ENCODE results near the gene MANSC4. TPM values are rescaled to one million over a fixed set of nuclear protein-coding genes. Genes with fewer than 3 reads are reported as not detected.

Gene MANSC4
- total RNA-seq, 1 experiment from 2014 or later = not detected

DNA sequence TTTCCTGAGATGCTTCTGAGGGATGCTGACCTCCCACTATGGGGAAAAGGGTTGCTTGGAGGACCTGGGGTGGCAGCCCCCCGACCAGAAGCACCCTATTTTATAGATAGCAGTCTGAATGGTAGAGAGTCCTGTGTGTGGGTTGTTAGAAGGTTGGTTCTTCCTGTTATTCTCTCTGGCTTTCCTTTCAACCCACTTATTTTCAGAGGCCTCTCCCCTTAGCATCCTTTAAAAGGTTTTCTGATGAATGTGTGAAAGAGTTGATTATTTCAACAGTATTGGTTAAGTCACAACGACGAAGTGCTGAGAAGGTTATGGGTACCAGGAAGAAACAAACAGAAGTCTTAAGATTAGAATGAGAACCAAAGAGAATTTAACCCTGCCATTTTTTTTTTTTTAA, 20.8 kb upstream of the MANSC4 start:
- no peak for DNase-seq (ENCODE audit: low spot score)

DNA sequence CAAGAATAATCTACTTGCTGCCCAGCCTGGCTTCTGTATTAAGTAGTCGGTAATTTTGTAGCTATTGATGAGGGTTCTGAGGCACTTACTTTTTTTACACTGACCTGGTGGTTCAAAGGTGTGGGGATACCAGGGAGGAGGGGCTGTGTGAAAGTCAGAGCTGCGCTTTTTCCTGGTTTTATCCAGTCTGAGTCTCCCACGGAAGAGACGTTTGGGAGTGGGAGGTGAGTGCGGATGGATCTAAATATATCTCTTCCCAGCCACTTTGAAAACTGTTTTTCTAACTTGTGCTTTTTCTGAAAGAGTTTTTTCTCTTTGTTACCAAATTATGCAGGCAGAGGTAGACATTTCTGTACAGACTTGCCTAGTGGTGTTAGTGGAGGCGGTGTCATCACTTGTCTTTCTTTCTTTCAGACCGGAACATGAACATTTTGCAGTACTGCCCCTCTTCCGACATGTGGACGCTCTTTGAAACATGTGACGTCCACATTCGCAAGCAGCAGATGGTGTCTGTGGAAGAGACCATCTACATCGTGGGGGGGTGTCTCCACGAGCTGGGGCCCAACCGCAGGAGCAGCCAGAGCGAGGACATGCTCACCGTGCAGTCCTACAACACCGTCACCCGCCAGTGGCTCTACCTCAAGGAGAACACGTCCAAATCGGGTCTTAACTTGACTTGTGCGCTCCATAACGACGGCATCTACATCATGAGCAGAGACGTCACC, 17.4 kb upstream of the MANSC4 start:
- no peak for DNase-seq (ENCODE audit: low spot score)

DNA sequence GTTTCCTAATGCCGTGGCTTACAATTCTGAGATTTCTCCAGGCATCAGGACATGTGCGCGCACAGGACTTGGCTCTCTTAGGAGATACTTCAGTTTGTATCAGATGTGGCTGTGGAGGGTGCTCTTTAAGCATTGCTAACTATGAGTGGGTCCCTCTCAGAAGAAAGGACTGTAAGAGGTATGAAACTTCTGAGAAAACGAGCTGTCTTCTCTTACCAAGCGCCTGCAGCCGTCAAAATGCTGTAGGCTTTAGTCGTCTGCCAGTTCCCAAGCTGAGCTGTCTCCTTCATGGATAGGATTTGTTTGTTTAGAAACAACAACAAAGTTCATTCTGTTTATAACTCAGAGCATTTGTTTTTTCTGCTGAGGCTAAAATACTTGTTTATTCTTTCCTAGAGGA, 16.1 kb upstream of the MANSC4 start:
- DNase-seq (ENCODE audit: low spot score) = no peak

DNA sequence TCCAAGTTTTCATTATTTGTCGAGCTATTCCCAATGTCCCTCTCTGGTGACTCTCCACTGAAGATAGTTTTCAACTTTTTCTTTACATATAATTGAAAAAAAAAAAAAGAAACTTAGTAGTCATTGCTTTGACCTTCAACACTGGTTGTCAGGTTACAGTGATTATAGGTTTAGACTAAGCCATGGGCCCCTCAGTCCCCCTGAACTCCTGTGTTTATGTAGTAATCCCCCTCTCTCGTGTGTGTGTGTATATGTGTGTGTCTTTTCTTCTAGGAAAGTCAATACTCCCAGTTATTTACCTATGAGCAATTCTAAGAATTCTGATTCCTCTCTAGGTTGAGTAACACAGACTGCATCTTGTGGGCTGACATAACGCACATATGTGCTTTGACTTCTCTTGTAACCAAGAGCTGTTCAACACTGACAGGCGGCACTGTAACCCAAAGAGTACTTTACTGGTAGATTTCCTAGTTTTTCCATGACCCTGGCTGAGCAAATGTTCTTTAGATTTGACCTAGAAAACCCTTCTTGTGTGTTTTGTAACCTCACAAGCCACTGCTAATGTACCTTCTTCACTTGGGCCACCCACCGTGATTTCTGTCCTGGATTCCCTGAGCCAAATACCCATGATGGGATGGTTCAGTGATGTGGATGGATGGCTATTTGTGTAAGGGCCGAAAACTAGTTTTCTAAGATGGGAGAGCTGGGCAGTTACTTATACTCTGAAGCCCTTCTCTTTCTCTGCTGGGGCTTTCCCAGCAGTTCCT, 15.0 kb upstream of the MANSC4 start:
- no peak for DNase-seq (ENCODE audit: low spot score)

DNA sequence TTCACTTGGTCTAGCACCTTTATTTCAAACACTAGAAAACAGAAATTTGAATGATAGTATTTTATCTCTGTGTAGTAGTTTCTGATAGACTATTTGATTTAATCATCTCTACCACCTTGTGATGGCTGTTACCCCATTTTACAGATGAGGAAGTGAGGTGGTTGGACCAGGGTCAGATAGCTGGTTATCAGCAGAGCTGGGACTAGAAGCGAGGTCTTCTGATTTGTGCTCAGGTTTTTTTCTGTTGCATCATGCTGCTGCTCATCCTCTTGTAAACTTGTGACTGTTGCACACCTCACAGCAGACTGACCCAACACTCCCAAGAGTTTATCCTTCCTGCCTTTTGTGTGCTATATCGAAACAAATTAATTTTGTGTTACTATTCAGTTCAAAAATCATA, 10.1 kb upstream of the MANSC4 start:
- no peak for DNase-seq (ENCODE audit: low spot score)

DNA sequence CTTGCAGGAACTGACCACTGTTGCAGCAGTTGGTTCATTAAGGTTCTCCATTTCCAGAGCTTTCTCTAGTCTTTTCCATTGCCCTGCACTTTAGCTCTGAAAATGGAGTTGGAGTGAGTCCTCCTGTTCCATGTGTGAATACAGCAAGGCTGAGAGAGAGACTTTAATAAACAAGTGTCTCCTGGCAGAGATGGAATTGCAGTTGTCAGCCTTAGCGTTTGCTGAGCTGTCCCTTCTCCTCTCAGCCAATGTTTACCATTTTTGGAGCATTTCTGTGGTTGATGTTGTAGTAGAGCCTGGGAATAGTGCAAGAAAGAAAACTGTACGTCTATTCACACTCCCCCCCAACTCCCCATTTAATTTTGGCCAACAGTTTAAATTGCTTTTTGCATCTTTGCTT, 7.5 kb upstream of the MANSC4 start:
- no peak for DNase-seq (ENCODE audit: low spot score)

DNA sequence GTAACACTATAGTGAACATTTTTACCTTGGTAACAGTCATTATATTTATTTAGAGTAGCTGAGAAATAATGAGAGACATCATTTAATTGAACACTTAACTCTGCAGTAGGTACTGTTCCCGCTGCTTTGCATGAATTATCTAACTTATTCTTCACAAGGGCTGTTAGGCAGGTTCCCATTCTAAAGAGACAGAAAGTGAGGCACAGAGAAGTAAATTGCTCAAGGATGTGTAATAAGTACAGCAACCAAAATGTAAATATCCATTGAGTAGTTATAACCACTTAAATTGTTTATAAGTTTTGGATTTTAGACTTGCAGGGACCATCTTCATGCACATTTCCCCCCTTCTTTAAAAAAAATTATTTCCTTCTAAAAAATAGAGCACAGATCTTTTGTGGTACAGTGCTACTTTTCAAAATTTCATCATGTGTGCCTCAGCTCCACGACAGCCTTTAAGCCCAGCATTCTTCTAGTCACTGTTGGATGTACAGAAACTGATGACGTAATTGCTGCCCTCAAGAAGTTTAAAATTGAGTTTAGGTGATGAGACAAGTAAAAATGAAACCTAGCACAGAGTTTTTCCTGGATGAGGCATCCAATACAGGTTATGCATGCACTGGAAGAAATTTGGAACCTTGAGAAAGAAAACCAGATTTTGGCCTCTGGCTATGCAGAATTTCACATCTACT, 6.0 kb upstream of the MANSC4 start:
- DNase-seq (ENCODE audit: low spot score) = no peak

DNA sequence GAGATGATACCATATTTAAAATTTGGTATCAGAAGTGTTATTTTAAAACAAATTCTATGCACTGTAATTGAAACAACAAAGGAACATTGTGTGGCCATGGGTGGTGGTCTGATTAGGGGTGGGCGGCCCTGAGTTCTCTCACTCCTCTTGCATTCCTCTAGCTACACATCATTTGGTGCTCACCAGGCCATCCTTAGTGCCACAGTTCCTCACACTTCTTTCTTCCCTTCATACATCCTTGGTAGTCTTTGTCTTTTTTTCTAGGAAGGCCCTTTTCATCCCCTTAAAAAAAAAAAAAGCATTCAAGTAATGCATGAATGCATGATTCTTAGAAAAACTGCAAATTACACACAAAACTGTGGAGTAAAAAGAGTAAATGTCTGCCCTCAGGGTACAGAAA, 2.4 kb upstream of the MANSC4 start:
- DNase-seq (ENCODE audit: low spot score) = no peak

DNA sequence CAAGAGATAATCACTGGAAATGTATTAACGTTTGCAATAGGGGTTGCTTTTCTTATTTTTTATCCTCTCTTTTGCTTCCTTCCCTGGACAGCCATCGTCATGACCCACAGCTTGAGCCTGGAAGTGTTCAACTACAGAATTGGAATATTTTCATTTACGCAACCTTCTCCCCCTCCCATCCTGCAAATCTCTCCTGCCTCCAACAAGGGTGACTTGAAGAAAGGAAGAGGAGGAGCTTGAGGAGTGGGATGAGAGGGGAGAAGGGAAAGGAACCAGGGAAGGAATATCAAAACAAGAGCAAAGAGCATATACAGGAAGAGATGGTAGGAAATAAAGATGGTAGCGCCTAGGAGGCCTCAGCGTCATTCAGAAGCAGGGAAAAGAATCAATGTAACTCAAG, 1.6 kb upstream of the MANSC4 start:
- DNase-seq (ENCODE audit: low spot score) = no peak

DNA sequence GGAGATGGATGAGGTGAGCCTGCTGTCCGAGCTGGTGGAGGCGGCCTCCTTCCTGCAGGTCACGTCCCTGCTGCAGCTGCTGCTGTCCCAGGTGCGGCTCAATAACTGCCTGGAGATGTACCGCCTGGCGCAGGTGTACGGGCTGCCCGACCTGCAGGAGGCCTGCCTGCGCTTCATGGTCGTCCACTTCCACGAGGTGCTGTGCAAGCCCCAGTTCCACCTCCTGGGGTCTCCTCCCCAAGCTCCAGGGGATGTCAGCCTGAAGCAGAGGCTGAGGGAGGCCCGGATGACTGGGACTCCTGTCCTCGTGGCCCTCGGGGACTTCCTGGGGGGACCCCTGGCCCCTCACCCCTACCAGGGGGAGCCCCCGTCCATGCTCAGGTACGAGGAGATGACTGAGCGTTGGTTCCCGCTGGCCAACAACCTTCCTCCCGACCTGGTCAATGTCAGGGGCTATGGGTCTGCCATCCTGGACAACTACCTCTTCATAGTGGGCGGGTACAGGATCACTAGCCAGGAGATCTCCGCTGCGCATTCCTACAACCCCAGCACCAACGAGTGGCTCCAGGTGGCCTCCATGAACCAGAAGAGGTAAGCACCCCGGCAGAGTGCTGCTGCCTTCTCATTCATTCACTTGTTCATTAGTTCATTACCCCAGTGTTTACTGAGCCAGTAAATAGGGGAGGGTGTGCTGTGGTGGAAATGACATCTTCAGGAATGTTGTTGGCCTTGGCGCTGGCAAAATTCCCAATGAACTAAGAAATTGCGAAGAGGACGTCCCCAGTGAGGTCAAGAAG, 774 bp upstream of the MANSC4 start:
- peak; percentile 70 for DNase-seq (ENCODE audit: low spot score)

DNA sequence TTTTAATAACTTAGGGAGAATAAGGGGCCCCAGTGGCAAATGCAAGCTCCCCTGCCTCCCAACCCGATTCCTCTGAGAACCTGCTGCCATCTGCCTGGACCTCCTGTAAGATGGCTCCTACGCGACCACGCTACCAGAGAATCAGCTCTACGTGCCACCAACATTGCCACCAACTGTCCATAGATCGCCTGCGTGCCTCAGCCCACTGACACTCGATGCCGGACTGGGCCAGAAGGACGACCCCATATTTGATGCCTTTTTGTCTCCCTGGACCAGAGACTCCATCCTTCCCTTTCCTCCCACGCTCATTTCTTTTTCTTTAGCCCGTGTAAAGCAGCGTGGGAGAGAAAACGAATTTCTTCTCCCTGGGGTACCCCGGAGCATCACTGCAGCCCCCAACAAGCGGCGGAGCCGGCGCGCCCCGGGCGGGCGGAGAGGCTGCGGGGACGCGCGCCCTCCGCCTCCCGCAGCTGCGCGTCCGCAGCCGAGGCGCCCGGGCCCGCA, 568 bp downstream of the MANSC4 start:
- peak; percentile 34 for DNase-seq (ENCODE audit: low spot score)

DNA sequence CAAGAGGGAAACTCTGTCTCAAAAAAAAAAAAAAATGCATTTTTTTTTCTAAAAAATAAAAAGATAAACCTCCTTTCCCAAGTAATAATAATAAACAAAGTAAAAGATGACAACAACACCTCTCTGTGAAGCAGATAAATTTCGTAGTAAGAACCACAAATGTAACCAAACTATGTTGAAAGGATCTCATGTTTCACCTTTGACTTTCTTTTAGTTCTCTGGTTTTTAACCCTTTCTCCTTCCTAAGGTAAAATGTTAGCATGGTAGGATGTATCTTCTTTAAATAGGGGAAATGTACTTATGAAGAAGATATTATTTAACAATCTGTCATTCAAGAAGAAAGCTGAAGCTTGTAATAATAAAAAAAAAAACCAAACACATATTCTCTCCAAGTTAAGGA, 1.8 kb downstream of the MANSC4 start:
- no peak for DNase-seq (ENCODE audit: low spot score)

DNA sequence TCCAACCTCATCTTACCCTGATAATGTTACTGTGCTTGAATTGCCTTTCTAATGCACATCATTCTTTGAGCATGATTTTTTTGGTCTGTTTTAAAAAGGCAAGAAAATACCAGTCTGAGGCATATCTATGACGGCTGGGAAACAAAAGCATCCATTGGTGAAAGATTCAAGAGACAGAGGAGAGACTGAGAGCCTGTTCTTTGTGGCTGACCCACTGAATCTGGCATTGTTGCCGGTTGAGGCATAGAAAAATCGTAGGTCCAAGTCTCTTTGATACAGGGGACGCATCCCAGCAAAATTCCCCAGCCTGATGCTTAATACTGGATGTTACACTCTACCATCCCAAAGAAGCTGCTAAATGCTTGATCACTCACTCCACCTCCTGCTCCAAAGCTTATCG, 2.9 kb downstream of the MANSC4 start:
- no peak for DNase-seq (ENCODE audit: low spot score)

DNA sequence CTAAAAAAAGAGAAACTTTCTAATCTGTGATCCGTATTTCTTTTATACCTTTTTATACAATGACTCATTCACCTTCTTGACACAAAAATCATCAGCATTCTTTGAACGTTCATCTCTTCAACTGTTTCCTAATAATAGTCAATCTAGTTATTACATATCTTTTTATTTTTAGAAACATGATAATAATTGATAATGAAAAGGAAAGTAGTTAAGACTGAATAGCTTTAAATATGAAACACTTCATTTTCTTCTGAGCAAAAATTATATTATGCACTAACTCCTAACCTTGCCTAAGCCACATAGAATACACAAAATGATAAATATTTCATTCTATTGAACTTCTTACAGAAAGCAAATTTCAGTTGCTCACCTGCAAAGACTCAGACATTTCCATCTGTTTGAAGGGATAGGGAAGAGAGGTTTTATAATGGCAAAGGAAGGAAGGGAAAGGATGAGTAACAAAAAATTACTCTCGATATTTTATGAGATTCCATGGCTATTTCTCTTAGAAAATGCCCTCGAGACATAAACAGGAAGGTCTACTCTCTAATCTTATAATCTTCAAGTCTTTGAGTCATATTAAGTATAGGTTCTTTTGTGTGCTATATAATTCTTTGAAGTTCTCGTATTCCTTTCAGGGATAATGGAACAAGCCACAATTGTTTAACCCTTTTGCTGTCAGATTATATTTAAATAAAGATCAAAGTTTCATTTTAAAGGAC, 7.5 kb downstream of the MANSC4 start:
- no peak for DNase-seq (ENCODE audit: low spot score)

DNA sequence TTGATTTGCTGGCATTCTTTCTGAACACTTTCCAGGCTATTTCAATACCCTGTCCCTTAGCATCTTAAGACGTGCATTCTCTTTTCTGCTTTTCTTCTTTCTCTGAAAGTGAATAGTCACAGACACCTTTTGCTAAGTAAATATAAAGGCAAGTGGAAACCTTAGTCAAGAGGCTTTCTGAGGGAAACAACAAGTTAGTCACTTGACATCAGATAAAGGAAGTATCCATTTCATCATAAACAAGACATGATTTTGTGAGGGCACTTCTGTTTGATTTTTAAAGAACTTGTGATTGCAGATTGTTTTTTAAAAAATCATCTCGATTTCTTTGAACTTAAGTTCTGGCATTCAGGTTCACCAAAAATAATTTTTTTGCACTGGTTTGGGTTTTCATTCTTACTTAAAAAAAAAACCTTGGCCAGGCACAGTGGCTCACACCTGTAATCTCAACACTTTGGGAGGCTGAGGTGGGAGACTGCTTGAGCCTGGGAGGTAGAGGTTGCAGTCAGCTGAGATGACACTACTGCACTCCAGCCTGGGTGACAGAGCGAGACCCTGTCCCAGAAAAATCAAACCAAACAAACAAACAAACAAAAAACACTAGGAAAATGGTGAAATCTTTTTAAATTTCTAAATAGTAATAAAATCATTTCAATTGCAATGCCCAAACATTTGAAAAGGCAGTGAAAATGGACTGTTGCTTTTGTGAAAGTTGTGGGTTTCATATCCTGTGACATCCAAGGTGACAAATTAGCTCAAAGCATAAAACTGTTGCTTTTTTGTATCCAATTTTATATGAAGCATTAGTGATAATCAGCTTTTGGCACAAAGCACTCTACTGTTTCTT, 8.3 kb downstream of the MANSC4 start:
- DNase-seq (ENCODE audit: low spot score) = no peak

DNA sequence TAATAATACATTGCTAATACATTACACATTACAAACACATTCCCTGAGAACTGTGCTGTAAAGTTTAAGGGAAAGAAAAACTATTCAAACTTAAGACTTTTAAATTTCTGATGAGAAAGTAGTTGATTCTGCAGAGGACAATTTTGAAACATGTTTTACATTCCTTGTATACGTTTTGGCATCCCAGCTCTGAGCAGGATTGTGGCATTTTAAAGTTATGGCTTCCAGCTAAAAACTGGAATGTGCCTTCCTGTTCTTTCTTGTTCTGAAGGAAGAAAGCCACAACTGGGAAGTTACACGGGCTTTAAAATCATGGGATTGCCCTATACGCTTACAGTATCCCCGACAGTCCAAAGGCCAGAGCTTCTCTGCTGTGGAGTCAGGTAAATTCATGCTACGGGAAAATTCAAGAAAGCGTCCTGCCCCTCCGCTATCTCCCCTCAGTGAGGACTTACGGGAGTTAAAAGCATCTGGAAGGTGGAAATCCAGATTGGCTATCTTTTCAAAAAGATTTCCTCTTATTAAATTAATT, 10.8 kb downstream of the MANSC4 start:
- DNase-seq (ENCODE audit: low spot score) = no peak

DNA sequence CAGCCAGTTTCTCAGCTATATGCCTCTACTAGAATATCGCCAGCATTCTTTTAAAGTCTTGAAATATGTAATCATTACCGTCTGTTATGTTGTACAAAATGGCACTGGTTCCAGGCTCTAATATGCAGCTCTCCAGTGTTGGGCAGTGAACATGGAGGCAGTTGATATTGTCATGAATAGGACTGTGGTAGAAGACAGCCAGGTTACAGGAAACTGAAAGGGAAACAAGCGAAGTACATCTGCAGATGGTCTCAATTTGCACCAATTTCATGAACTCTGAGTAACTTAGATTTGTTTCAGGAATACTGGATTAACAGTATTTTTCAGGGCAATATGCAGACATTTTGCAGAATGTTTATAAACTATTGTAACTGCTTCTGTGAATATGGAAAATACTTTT, 13.4 kb downstream of the MANSC4 start:
- no peak for DNase-seq (ENCODE audit: low spot score)

DNA sequence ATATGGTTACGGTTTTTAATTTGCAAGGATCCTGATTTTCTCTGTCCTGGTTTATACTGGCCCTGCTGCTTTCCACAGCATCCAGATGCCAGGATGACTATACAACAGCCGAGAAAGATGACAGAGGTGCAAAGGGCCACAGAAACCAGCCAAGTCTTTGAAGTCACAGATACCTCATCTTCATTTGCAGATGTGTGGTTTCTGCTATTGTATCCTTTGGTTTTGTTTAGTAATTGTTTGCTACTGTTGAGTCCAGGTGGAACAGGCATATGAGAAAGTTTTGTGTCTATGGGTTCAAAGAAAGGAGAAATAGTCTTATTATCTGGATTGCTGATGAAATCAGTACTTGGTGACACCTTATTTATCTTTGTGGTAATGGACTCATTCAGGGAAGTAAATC, 17.3 kb downstream of the MANSC4 start:
- no peak for DNase-seq (ENCODE audit: low spot score)

DNA sequence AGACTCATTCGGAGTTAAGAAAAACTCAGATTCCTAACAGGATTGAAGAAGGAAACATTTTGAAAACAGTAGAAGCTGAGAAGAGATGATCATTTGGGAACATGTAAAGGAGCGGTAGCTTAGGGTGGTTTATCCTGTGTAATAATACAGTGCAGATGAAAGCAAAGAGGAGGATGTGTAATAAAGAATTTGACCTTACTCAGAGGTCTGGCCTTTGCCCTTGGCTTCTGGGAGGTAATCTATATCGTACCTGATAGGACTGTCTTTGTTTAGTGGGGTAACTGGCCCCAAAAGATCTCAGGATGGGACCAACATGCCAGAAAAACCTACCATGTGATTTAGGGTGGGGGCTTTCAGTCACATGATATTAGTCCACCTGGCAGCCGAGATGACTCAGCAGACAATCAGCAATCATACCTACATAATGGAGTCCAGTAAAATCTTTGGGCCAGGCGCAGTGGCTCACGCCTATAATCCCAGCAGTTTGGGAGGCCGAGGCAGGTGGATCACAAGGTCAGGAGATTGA, 23.3 kb downstream of the MANSC4 start:
- no peak for DNase-seq (ENCODE audit: low spot score)

DNA sequence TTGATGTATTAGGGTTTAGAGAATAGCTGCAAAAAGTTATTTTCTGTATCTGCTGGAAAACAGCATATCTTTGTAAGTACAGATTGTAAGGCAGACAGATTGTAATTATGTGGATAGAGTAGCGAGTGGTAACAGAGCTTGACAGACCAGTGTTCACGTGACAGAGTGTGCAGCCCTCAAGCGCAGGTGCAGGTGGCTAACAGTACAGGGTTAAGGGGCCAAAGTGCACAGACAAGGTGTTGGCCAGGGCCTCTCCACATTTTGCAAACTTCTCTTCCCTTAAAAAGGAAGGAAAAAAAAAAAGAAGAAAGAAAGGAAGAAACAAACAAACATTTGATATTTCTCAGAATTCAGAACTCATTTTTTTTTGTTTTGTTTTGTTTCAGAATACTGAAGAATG, 25.2 kb downstream of the MANSC4 start:
- DNase-seq (ENCODE audit: low spot score) = no peak
